Measurements from ENCODE around the gene TNFAIP8L3.

The TNFAIP8L3 gene

DNA sequence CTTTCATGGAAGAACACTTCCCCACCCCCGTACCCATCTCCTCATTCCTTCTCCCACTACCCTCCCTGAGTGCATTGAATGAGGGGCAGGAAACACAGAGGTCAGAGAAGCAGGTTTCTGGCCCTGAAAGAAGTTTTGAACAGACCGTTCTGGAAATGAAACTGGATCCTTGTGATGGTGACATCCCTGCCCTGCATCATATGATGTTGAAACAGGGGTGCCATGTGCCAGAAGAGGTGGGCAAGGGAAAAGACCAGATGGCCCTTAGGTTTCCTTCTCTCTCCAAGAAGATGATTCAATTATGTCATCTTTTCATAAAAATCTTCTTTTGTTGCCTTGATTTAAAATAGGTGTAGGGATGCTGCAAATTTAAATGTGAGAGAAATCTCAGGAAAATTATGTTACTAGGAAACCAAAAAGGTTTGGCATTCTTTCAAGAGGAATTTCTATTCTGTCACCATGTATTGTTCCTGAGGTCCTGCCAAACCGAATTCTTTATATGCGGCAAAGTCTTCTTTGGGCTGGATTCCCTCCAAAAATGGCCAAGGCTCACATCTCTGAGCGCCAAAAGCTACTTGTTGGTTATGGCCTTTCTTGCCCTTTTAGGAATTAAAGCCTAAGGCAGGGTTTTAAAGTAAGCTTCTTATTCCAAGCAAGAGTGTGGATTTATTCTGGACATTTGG is 19.9 kb upstream of the TNFAIP8L3 start:
- DNase-seq: no peak

DNA sequence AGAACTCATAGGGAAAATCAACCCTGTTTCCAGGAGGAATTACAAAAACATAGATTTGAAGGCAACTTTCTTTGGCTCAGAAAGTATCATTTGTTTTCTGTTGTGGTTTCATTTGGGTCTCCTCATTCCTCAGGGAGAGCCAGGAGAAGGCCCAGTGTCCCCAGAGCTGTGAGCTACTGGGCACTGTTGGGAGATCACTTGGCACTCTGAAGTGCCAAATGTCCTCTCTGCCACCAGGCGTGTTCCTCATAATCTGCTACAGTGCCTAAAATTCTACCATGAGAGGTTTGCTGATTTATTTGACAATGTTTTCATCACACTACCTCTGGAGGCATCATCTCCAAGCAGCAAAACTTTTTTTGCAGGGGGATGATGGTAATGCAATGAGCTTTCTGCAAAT is 17.4 kb upstream of the TNFAIP8L3 start:
- DNase-seq: no peak

DNA sequence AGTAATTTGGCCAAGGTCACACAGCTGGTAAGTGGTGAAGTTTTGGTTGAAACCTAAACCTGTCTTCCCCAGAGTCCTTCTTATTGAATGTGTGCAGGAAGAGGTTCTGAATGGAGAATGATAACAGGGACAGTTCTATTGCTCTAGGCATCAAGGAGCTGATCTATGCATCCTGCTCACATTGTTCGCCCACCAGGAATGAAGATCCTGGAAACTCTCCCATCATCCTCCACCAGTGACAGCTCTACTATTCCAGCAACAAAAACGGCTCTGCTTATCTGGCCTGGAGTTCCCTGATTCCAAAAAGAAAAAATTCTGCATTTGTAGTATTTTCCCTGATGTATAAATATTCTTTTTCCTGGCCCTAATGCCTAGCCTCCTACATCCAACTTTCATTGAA is 16.4 kb upstream of the TNFAIP8L3 start:
- no peak for DNase-seq

DNA sequence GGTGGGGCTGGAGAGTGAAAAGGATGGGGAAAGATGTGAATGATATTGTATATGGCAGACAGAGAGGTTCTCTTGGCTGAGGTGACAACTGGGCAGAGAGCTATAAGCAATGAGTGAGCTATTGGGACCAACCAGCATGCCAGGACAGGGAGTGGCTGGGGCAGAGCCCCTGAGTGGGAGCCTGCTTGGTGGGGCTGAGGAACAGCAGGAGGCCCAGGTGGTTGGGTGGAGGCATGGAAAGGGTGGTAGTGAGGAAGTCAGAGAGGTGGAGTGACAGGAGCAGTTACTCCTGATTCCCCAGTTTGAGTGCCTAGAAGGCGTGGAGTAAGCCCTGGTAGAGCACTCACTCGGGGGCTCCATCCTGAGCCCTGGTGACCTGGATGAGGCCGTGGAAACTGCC is 15.5 kb upstream of the TNFAIP8L3 start:
- no peak for DNase-seq

DNA sequence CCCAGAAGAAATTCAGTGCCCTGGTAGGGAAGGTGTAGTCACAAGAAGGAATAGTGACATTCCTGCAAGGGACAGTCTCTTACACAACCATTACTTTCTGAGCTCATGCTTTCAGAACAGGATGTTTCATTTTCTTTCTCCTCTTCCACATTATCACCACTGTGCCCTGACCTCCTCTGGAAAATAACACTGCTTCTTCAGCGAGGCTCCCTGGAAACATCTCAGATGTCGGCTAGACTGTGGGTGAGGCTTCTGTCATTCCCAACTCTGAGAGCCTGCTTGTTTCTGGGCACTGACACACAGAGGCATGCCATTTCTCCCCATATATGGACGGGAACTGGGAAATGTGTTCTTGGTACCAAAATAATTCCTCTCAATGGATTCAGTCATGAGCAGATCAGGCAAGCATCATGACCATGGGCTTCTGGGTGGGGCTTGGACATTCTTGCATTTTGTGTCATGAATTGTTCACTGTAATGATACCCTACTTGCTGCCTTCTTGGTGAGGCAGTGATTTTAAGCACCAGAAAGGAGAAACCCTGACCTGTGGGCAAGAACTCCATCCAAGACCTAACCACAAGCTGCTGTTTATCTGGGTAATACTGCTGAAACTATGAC is 14.3 kb upstream of the TNFAIP8L3 start:
- DNase-seq: no peak

DNA sequence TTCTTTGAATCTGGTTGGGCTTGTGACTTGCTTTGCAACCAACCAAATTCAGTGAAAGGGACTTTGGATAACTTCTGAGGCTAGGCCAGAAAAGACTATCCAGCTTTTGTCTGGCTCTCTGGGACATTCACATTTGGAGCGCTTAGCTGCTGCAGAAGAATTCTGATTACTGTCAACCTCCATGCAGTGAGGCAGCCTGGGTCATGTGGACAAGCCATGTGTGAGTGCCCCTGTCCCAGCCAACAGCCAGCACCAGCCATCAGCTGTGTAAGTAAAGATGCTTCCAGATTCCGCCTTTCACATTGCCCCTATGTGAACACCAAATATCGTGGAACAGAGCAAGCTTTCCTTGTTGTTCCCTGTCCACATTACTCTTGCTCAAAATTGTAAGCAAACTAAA is 12.9 kb upstream of the TNFAIP8L3 start:
- DNase-seq: no peak

DNA sequence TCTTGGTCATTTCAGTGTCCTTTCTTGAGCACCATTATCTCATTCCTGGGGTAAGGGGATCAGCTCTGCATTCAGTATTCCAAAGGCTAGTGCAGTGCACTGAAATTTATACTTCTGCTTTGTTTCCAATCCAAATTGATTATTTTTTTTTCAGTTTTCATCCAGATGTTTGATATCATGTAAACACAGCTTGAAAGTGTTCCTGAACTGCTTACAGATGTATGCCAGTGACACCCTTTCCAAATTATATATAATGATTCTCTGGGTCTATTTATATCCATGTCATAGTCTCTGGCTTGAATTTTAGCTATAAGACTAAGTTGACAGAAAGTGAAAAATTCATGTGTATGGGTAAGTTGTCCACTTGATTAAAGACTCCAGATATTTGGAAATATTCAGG is 11.8 kb upstream of the TNFAIP8L3 start:
- DNase-seq: no peak

DNA sequence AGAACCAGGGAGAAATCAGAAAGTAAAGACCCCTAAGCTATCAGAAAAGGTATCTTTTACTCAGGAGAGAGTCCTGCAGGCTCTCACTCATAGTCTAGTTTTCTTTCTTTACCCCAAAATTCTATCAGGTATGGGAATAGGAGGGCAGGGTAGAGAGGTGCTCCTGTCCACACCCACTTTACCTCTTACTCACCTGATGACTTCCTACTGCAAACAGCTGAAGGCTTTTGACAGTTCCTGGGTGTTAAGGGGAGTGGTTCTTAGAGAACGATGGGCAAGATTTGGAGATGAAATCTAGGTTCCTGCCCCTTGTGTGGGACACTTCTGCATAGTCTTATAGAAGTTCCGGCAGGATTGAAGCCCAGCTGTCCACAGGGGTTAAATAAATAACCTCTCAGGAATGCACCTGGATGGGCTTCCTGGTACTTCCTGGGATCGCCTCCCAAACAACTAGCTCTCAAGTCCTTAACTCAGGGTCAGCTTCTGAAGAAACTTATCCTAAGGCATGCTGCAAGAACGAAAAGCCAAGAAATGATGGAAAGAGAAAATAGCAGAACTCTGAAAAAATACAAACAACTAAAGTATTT is 10.8 kb upstream of the TNFAIP8L3 start:
- no peak for DNase-seq

DNA sequence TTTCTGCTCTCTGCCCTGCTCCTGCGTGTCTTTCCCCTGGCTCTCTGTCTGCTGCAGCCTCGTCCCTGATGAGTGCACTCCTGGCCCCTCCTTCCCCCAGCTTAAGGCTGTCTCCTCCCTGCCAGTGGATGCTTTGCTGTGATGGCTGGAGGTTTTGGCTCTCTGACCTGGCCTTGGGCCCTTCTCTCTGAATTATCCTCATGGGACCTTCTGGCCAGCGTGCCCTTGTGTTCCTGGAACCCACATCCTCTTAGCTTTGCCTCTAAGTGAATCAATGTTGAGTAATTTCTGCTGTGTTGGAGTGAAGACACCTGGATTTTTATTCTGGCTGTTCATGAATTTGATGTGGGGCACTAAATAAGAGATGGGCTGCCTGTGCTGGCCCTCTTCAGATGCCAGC is 9.8 kb upstream of the TNFAIP8L3 start:
- no peak for DNase-seq

DNA sequence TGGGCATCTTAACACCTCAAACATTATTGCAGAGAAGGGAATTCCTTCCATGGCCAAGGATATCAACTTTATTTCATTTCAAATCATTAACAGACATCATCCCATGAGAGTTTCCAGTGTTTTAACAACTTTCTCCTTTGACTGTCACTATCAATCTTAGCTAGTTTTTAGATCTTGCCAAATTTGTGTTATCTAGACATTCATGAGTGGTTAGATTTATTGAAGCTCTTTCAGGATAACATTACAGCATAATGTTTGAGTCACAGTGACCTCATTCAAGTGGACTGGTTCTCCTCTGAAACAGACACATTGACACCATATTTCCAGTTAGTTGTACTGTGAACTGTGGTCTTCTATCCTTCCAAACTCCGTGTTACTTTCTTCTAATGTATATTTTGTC is 8.6 kb upstream of the TNFAIP8L3 start:
- DNase-seq: no peak

DNA sequence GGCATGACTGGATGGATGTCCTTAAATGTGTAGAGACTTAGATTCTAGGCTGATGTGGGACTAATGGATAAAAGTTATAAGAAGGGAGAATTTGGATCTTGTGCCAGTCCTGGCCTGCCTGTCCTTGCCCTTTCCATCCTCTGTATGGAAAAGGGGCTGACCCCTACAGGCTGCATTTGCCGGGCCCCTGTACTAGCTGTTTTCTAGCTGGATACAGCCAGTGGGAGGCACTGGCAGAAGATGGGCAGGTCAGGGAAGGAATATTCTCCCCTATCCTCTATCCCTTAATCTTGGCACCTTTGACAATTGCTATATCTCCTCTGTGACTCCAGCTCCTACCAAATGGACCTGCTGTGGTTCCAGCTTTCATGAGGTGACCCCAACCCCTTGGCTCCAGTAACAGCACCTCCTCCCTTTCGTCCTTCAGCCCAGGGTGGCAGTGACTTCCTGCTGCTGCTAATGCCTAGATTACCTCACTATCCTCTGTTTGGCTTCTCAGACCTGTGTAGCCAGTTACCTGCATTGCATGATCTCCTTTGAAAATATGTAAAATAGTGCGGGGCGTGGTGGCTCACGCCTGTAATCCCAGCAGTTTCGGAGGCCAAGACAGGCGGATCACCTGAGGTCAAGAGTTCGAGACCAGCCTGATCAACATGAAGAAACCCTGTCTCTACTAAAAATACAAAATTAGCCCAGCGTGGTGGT is 6.2 kb upstream of the TNFAIP8L3 start:
- no peak for DNase-seq

DNA sequence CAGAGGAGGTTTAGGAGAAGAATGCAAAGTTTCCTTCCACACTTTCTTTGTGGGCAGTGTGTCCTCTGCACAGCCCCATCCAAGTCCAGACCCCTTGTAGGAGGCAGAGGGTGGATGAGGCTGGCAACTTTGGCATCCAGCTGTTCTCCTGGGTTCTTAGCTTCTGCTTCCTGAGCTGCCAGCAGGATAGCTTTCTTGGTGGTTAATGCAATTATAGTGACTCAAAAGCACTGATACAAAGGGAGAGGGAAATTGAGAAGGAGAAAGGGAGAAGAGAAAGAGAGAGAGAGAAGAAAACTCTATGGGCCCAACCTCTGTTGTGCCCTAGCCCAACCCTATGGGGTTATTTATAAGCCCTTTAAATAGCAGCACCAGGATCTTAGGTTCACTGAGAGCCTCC is 4.5 kb upstream of the TNFAIP8L3 start:
- no peak for DNase-seq

DNA sequence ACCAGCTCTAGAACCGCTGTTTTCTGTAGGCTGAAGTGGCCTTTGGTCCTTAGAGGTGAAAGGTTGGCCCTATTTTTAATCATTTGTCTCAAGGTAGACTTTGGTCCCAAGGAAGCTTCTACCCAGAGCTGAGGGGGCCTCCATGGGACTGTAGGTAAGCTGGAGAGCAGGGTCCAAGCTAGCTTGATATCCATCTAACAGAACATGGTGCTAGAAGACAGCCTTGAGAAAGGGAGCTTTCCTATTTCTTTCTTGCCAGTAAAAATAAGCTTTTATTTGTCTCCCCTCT is 3.6 kb upstream of the TNFAIP8L3 start:
- no peak for DNase-seq

DNA sequence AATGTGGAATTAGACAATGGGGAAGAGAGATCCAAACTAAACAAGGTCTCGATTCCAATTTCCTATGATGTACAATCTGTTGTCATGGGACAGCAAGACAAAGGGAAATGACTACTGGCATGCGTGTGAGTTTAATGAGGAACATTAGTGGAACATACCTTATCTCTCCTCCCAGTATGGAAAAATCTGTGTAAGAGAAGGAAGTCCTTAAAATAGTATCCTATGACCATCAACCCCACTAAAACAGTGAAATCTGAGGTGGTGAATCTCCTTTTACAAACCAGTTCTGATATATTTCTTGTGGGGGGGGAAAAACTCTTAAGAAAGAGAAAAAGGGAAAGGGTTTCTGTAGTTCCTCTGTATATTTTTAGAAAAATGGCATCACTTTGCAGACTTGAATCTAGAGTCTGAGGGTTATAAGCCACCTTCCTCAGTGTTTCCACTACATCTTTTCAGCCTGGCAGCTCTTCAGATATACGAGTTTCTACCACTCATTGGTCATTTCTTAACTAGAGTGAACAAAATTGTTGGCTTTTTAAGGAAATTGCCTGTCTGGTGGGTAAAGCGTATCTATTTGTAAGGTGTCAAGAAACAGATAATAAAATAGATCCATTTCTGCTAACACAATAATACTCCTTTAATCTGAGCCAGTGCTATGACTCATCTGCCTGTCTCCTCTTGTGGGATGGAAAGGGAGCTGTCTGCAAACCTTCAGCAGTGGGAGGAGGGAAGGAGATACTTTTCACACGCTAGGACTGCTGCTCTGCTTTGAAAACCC is 3.0 kb upstream of the TNFAIP8L3 start:
- peak; percentile 9 for DNase-seq

DNA sequence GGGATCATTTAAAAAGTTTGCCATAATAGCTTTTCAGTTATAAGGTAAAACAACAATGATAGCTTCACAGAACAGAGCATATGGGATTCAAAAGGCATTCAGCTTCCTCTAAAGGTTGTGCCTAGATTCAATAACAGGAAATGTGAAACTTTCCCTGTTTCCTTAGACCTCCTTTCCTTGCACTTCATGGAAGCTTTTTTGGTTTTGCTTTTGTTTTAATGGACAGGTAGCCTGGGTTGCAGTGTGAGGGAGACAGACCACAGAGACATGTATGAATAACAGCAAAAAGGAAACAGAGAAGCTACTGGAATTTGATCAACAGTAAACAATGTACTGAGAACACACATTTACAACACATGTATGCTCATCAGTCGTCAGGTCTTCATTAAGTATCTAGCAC is 2.3 kb upstream of the TNFAIP8L3 start:
- DNase-seq: no peak

DNA sequence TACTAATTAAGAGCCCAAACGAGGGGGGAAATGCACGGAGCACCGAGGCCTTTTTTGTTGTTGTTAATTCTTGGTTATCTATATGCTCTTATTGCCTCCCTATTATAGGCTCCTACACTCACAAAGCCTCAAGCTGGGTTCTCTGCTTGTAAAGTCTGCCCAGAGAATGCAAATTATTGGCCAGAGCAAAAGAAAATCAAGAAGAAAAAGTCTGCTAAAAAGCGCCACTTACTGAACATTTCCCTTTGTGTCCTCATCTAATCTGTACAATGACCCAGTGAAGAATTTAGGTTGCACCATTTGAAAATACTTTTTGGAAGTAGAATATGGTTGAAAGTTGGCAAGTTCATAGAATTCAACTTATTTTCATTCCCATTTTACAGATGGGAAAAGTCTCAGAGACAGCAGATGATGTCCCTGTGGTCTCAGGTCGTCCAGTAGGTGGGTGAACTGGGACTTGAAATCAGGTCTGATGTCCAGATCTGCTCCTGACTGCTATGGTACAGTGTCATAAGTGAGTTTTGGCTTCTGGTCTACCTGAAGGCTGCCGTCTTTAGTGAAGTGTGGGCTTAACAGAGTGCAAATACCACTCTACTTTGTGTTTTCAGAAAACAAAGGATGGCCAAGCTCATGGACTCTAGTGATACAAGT is 1.1 kb upstream of the TNFAIP8L3 start:
- DNase-seq: no peak

DNA sequence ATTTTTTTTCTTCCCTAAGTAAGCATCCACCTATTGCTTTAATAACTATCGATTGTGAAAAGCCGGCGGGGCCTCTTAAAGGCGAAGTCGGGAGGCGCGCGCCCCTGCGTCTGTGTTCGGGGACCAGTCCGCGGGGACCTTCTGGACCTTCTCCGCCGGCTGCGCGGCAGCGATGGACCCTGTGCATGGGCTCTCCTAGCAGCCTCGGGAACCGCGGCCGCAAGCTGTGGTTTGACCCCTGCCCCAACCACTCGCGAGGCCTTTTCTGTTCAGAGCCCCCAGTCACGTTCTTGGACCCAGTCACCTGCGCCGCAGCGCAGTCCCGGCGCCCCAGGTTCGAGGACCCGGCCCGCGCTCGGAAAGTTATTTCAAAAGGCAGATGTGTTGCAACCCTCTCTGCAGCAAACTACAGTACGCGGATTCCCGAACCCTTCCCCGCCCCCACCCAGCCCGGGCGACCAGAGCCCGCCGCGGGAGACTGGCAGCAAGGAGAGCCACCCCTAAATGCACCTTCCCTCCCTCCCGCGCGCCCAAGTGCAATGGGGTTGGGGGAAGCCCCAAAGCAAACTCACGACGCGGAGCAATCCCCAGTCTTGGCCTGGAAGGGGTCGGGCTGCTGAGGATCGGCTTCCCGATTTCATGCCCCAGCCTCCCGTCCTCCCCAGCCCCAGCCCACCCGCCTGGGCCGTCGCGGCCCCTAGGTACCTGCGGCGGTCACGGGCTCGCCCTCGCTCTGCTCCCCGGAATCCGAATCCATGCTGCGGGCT is 684 bp downstream of the TNFAIP8L3 start:
- peak; percentile 32 for DNase-seq

DNA sequence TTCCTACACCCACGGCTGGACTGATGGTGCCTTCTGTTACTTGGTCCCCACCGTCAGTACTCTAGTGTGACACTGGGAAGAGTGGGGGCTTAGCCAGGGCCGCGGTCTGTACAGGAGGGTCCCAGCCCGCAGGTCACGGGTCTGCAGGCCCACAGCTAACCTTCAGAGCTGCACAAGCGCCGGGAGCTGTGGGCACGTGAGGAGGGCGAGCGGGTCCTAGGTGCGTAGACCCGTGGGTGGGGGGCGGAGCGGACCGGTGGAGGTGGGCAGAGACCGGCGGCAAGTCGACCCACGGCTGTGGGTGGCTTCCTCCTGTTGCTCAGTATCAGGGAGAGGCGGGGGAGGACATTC is 1.2 kb downstream of the TNFAIP8L3 start:
- no peak for DNase-seq

DNA sequence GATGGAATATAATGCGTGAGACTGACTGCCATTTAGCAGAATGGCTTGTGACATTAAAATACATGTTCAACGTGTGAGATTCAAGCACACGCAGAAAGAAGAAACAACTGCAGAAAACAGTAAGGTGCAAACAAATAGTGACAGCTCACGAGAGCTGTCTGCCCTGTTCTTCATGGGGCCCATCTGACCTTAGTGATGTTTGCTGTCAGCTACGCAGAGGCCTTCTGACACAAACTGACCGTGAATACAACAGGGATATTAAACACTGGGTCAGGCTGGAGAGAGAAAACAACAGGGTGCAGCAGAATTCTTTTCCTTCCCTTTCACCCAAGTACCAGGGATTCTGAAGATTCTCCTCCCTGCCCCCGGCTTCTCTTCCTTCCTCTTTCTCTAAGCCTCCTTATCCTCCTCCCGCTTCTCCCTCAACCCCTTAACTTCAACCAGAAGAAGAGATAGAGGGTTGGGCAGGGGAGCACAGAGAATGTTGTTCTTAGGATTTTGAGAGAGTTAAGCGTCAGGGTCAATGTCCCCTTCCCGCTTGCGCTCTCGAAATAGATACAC is 2.1 kb downstream of the TNFAIP8L3 start:
- DNase-seq: no peak

DNA sequence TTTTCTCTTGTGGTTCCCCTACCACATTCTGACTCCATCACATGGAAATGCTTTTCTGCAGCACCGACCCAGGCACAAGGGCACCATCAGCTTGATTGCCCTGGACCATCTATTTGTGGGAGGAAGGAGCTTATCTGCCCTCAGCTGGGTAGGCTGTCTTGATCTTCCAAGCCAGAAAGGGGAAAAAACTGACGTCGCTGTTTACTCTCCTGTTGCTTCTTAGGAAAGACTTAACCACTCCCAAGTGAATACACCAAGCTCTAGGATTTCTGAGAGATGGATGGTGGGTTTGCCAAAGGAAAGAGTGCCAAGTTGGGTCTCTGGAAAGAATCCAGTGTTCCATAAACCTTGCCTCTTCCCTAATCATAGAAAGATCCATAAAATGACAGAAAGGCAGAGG is 4.0 kb downstream of the TNFAIP8L3 start:
- DNase-seq: no peak

DNA sequence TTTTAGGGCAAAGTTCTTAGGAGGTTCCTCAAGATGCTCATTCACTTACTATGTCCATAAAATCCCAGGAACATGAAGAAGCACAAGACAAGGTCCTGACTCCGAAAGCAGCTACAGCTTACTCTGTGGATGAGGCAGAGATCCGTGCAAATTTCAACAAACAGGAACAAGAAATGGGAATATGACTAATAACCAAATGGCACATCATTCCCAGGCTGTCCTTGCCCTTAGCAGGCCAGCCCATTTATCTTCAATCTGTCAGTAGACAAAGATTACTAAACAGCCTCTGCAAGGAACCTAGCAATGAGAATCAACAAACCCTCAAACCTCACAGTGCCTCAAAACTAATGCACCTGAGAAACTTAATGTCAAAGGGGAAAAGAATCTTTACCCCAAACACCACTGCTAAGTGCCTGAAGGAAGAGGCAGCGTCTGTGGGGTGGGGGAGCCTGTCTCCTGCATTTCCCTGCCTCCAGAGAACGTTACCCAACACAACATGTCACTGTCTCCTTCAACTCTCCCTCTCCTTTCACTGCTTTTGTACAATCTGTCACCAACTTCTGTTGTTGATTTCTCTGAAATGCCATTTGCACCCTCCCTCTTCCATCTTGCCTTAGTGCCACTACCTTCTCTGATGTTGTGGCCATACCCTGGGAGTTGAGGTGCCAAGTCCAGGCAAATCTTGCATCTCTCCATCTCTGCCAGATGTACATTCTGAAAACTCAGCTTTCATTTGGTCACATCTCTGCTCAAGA is 4.8 kb downstream of the TNFAIP8L3 start:
- DNase-seq: no peak
